ENCODE data around the gene SP140. TPM values are rescaled to one million over a fixed set of nuclear protein-coding genes. Genes with fewer than 3 reads are reported as not detected.
A peak's percentile ranks its signal among the peaks of the same experiment; 100 is the strongest.

Gene SP140
- total and polyA plus RNA-seq, 2 experiments from 2014 or later: not detected

- H3K4me1 ChIP-seq (ENCODE audit: insufficient read depth): no peaks in the 10 kb centered on the region
- H3K79me2 ChIP-seq (ENCODE audit: insufficient read depth): peaks cover 69% of the 10 kb centered on the region
- TF ChIP-seq EZH2phosphoT487 (IDR thresholded peaks at IDR 0.05; ENCODE audit: insufficient read depth, low read depth) (no peak), EZH2 (IDR thresholded peaks at IDR 0.05; ENCODE audit: insufficient read depth, poor library complexity, severe bottlenecking) (no peak)
- H3K9me2 ChIP-seq (ENCODE audit: insufficient read depth): no peaks in the 10 kb centered on the region
- no peaks in the 10 kb centered on the region for H3K27me3 ChIP-seq (replicated peaks; ENCODE audit: insufficient read depth)
- peaks cover 2% of the 10 kb centered on the region; the same call in 1 of the 2 replicates for H3F3A ChIP-seq (ENCODE audit: insufficient read depth)
- H3K9me3 ChIP-seq (ENCODE audit: low read depth): no peaks in the 10 kb centered on the region
- no peak overlapping the region for H3K4me2 ChIP-seq (ENCODE audit: unreplicated experiment)
- no peak overlapping the region for H3K9ac ChIP-seq
- H4K20me1 ChIP-seq (ENCODE audit: insufficient read depth): no peaks in the 10 kb centered on the region; the same call in 1 of the 2 replicates
- no peak overlapping the region for H3K4me3 ChIP-seq
- in situ Hi-C loops (cut with MboI): no loop called here
- H2AFZ ChIP-seq: no peak overlapping the region
- no peak for DNase-seq
- peaks cover 14% of the 10 kb centered on the region for H3K36me3 ChIP-seq (ENCODE audit: low read depth)
- no peak overlapping the region for H3K27ac ChIP-seq
These were observed 123.3 kb downstream of the SP140 start for GRCh38 chr2:230348787-230349186.

- Histone ChIP-seq H3K4me2 (ENCODE audit: unreplicated experiment) (no peak overlapping the region), H3K27me3 (replicated peaks; ENCODE audit: insufficient read depth) (no peaks in the 10 kb centered on the region), H2AFZ (no peak overlapping the region), H3K79me2 (ENCODE audit: insufficient read depth) (peaks cover 12% of the 10 kb centered on the region; the same call in 1 of the 2 replicates), H3F3A (ENCODE audit: insufficient read depth) (peaks cover 6% of the 10 kb centered on the region; the same call in 1 of the 2 replicates), H3K9me2 (ENCODE audit: insufficient read depth) (no peaks in the 10 kb centered on the region), H3K4me1 (ENCODE audit: insufficient read depth) (peaks cover 13% of the 10 kb centered on the region; the same call in 1 of the 2 replicates), H3K4me3 (no peak overlapping the region), H3K27ac (no peak overlapping the region), H3K9me3 (ENCODE audit: low read depth) (no peaks in the 10 kb centered on the region), H4K20me1 (ENCODE audit: insufficient read depth) (no peaks in the 10 kb centered on the region), H3K36me3 (ENCODE audit: low read depth) (no peaks in the 10 kb centered on the region; the same call in 1 of the 2 replicates), H3K9ac (no peak overlapping the region)
- in situ Hi-C loops (cut with MboI): no loop called here
- no peak for TF ChIP-seq EZH2phosphoT487 (IDR thresholded peaks at IDR 0.05; ENCODE audit: insufficient read depth, low read depth)
- TF ChIP-seq EZH2 (IDR thresholded peaks at IDR 0.05; ENCODE audit: insufficient read depth, poor library complexity, severe bottlenecking): no peak
- peak; percentile 51 for DNase-seq
- WGBS, 2 experiments (ENCODE audit: low coverage in 1 of 2, low lambda C conversion rate in 2 of 2, missing lambda C conversion rate in 2 of 2): 90 to 94% methylated on average over 2 of the region's 2 CpGs
These were observed 130.5 kb downstream of the SP140 start for GRCh38 chr2:230356084-230356483.

- H3K9me2 ChIP-seq (ENCODE audit: insufficient read depth): no peaks in the 10 kb centered on the region
- H3K4me1 ChIP-seq (ENCODE audit: insufficient read depth): peaks cover 13% of the 10 kb centered on the region; the same call in 1 of the 2 replicates
- H3K79me2 ChIP-seq (ENCODE audit: insufficient read depth): peaks cover 10% of the 10 kb centered on the region; the same call in 1 of the 2 replicates
- in situ Hi-C loops (cut with MboI): no loop called here
- peaks cover 6% of the 10 kb centered on the region; the same call in 1 of the 2 replicates for H3F3A ChIP-seq (ENCODE audit: insufficient read depth)
- no peaks in the 10 kb centered on the region for H4K20me1 ChIP-seq (ENCODE audit: insufficient read depth)
- no peak overlapping the region for H3K4me2 ChIP-seq (ENCODE audit: unreplicated experiment)
- no peaks in the 10 kb centered on the region for H3K27me3 ChIP-seq (replicated peaks; ENCODE audit: insufficient read depth)
- TF ChIP-seq EZH2 (IDR thresholded peaks at IDR 0.05; ENCODE audit: insufficient read depth, poor library complexity, severe bottlenecking) (no peak), EZH2phosphoT487 (IDR thresholded peaks at IDR 0.05; ENCODE audit: insufficient read depth, low read depth) (no peak)
- H3K9ac ChIP-seq: no peak overlapping the region
- H2AFZ ChIP-seq: no peak overlapping the region
- H3K4me3 ChIP-seq: no peak overlapping the region
- peak; percentile 74 for DNase-seq
- no peak overlapping the region for H3K27ac ChIP-seq
- 95 to 100% methylated on average over 1 of the region's 1 CpG for WGBS, 2 experiments (ENCODE audit: low coverage in 1 of 2, low lambda C conversion rate in 2 of 2, missing lambda C conversion rate in 2 of 2)
- H3K36me3 ChIP-seq (ENCODE audit: low read depth): no peaks in the 10 kb centered on the region; the same call in 1 of the 2 replicates
- no peaks in the 10 kb centered on the region for H3K9me3 ChIP-seq (ENCODE audit: low read depth)
These were observed 132.8 kb downstream of the SP140 start for GRCh38 chr2:230358305-230358704.

GRCh38 chr2:230360028-230360427, 134.5 kb downstream of the SP140 start:
- no peak overlapping the region for H3K27ac ChIP-seq
- H3K9me2 ChIP-seq (ENCODE audit: insufficient read depth): no peaks in the 10 kb centered on the region
- no peaks in the 10 kb centered on the region for H4K20me1 ChIP-seq (ENCODE audit: insufficient read depth)
- no peak for DNase-seq
- TF ChIP-seq EZH2phosphoT487 (IDR thresholded peaks at IDR 0.05; ENCODE audit: insufficient read depth, low read depth) (no peak), EZH2 (IDR thresholded peaks at IDR 0.05; ENCODE audit: insufficient read depth, poor library complexity, severe bottlenecking) (no peak)
- no peak overlapping the region for H2AFZ ChIP-seq
- H3K9me3 ChIP-seq (ENCODE audit: low read depth): no peaks in the 10 kb centered on the region
- H3K4me1 ChIP-seq (ENCODE audit: insufficient read depth): peaks cover 13% of the 10 kb centered on the region; the same call in 1 of the 2 replicates
- H3F3A ChIP-seq (ENCODE audit: insufficient read depth): peaks cover 6% of the 10 kb centered on the region; the same call in 1 of the 2 replicates
- no peak overlapping the region for H3K4me2 ChIP-seq (ENCODE audit: unreplicated experiment)
- H3K4me3 ChIP-seq: no peak overlapping the region
- WGBS, 2 experiments (ENCODE audit: low coverage in 1 of 2, low lambda C conversion rate in 2 of 2, missing lambda C conversion rate in 2 of 2): 58 to 67% methylated on average over 1 of the region's 1 CpG
- no peak overlapping the region for H3K9ac ChIP-seq
- H3K27me3 ChIP-seq (replicated peaks; ENCODE audit: insufficient read depth): no peaks in the 10 kb centered on the region
- in situ Hi-C loops (cut with MboI): no loop called here
- H3K36me3 ChIP-seq (ENCODE audit: low read depth): no peaks in the 10 kb centered on the region; the same call in 1 of the 2 replicates
- H3K79me2 ChIP-seq (ENCODE audit: insufficient read depth): no peaks in the 10 kb centered on the region

All from GM23248 (cell line).